A549 (cell line): ENCODE results near the gene ICAM3. TPM values are rescaled to one million over a fixed set of nuclear protein-coding genes. Genes with fewer than 3 reads are reported as not detected.

Experiments used
- ATAC-seq, 2 experiments: fragments of 200-7000 bp in 1 of 2; fragments of >200 bp in 1 of 2; cut with Nextera tagmentation in 1 of 2; cut with Tn5 transposase in 1 of 2; 3 replicates each; pipeline versions ENCODE4 v1.8.0 to v1.9.1; 2018 to 2020; ENCODE audit warnings: mild to moderate bottlenecking in 1 of 2, moderate library complexity in 1 of 2
- CTCF ChIA-PET: fragments of 300-600 bp; sonication (Branson Sonifier 250); formaldehyde crosslinking; extraction: SDS; loops from one replicate; lab custom pipeline; 2021; ENCODE audit warnings: antibody characterized with exemption, inconsistent platforms; lab: Yijun Ruan, JAX
- POLR2A ChIA-PET: fragments of 350-600 bp; formaldehyde crosslinking; extraction: SDS; loops from one replicate; lab custom pipeline; 2021; ENCODE audit warnings: antibody characterized with exemption, inconsistent platforms; lab: Yijun Ruan, JAX
- DNase-seq, 2 experiments: peaks; one replicate each; pipeline versions ENCODE4 v3.0.0 to v3.0.0-alpha.2; 2011 to 2016; ENCODE audit warnings: low read depth in 1 of 2, low spot score in 1 of 2
- FAIRE-seq: peaks from 2 replicates; lab custom pipeline; 2011; peaks lifted over from hg19 to GRCh38; lab: Jason Lieb, UNC
- H3K27ac ChIP-seq, 2 experiments: fragments of >200 bp; sonication (Bioruptor Twin); formaldehyde crosslinking; 3 replicates each; pipeline ENCODE4 v1.5.1; 2016 to 2017
- H3K4me1 ChIP-seq: fragments of >200 bp; sonication (Bioruptor Twin); formaldehyde crosslinking; 3 replicates; pipeline ENCODE4 v1.6.1; 2016
- H3K4me2 ChIP-seq: fragments of >200 bp; sonication (Bioruptor Twin); formaldehyde crosslinking; 3 replicates; pipeline ENCODE4 v1.6.1; 2016
- H3K4me3 ChIP-seq: fragments of >200 bp; sonication (Bioruptor Twin); formaldehyde crosslinking; 3 replicates; pipeline ENCODE4 v1.5.1; 2016
- H3K9me3 ChIP-seq: fragments of >200 bp; sonication (Bioruptor Twin); formaldehyde crosslinking; 3 replicates; pipeline ENCODE4 v1.6.1; 2016
- BCL3 ChIP-seq: fragments of >200 bp; sonication (Bioruptor Twin); formaldehyde crosslinking; IDR thresholded peaks from 3 replicates; pipeline ENCODE4 v1.6.1; 2016
- BHLHE40 ChIP-seq: IDR thresholded peaks from 2 replicates; pipeline ENCODE4 v1.6.1; 2012; ENCODE audit warnings: low read depth, low read length, inconsistent platforms
- CBX2 ChIP-seq: fragments of 200-600 bp; sonication (generic); IDR thresholded peaks from 2 replicates; pipeline ENCODE4 v1.6.1; 2016; ENCODE audit warnings: low read depth, mild to moderate bottlenecking, borderline replicate concordance
- CHD2 ChIP-seq: fragments of 150-350 bp; IDR thresholded peaks from 2 replicates; pipeline ENCODE4 v1.6.1; 2014; ENCODE audit warnings: low read length; ENCODE audit not compliant: partially characterized antibody
- CTCF ChIP-seq: fragments of >200 bp; sonication (Bioruptor Twin); formaldehyde crosslinking; IDR thresholded peaks from 3 replicates; pipeline ENCODE4 v1.5.1; 2016
- EP300 ChIP-seq, 2 experiments: fragments of >200 bp; sonication (Bioruptor Twin); formaldehyde crosslinking; IDR thresholded peaks; 2 replicates in 1 of 2; 3 replicates in 1 of 2; pipeline ENCODE4 v1.6.1; 2016 to 2017
- GATA3 ChIP-seq: IDR thresholded peaks from 2 replicates; pipeline ENCODE4 v1.6.1; 2012; ENCODE audit warnings: borderline replicate concordance
- HMGXB4 ChIP-seq: fragments of 250-450 bp; sonication (Bioruptor Pico); IDR thresholded peaks from 2 replicates; pipeline ENCODE4 v1.5.0; 2021; ENCODE audit warnings: mild to moderate bottlenecking, moderate library complexity, borderline replicate concordance
- HOXB13 ChIP-seq: fragments of 250-450 bp; sonication (Bioruptor Pico); IDR thresholded peaks from 2 replicates; pipeline ENCODE4 v1.5.0; 2020; ENCODE audit warnings: low read depth, mild to moderate bottlenecking, moderate library complexity
- MAZ ChIP-seq: fragments of 150-350 bp; IDR thresholded peaks from 2 replicates; pipeline ENCODE4 v1.6.1; 2014; ENCODE audit warnings: antibody characterized with exemption, low read depth, low read length, borderline replicate concordance
- NR3C1 ChIP-seq: fragments of >200 bp; sonication (Bioruptor Twin); formaldehyde crosslinking; IDR thresholded peaks from 3 replicates; pipeline ENCODE4 v1.6.1; 2017
- POLR2AphosphoS2 ChIP-seq: conservative IDR thresholded peaks from 2 replicates; pipeline ENCODE4 v1.6.1; 2012; ENCODE audit warnings: low read length, improper control_type of control experiment, inconsistent platforms
- RAD21 ChIP-seq, 2 experiments: fragments of >200 bp in 1 of 2; sonication (Bioruptor Twin) in 1 of 2; formaldehyde crosslinking in 1 of 2; IDR thresholded peaks in 1 of 2; conservative IDR thresholded peaks in 1 of 2; 2 replicates in 1 of 2; 3 replicates in 1 of 2; pipeline ENCODE4 v1.6.1; 2012 to 2018; ENCODE audit warnings: inconsistent platforms in 1 of 2
- RARB ChIP-seq: fragments of 250-450 bp; sonication (Bioruptor Pico); IDR thresholded peaks from 2 replicates; pipeline ENCODE4 v1.8.0; 2021; ENCODE audit warnings: mild to moderate bottlenecking, moderate library complexity
- SMC3 ChIP-seq: fragments of >200 bp; sonication (Bioruptor Twin); formaldehyde crosslinking; IDR thresholded peaks from 3 replicates; pipeline ENCODE4 v1.6.1; 2018; ENCODE audit warnings: inconsistent platforms
- TFCP2L1 ChIP-seq: fragments of 250-450 bp; sonication (Bioruptor Pico); IDR thresholded peaks from 2 replicates; pipeline ENCODE4 v1.5.0; 2021; ENCODE audit warnings: mild to moderate bottlenecking
- ZC3H11A ChIP-seq: fragments of 450-650 bp; IDR thresholded peaks from 2 replicates; pipeline ENCODE4 v1.6.1; 2014; ENCODE audit warnings: antibody characterized with exemption, mild to moderate bottlenecking
- ZSCAN20 ChIP-seq: fragments of 250-450 bp; sonication (Bioruptor Pico); IDR thresholded peaks from 2 replicates; pipeline ENCODE4 v1.8.0; 2022; ENCODE audit warnings: mild to moderate bottlenecking, moderate library complexity
- WGBS: methylation state at CpG from one replicate; pipeline ENCODE4 v1.1.6; 2017; ENCODE audit errors: missing lambda C conversion rate; 5-methylcytosine and 5-hydroxymethylcytosine counted together
- polyA plus RNA-seq, 4 experiments: library from polyadenylated mRNA; depleted of rRNA in 3 of 4; stranded (reverse); fragments of >200 nt; fragmentation: RNase III in 1 of 4; extraction: RNeasy Plus Mini Kit Qiagen cat#74134 plus additional on column Dnase treatment in 1 of 4; gene quantifications; 2 replicates in 3 of 4; 3 replicates in 1 of 4; pipeline ENCODE4 v1.2.3, GENCODE V29; 2011 to 2017
- TF ChIP-seq, protein P1 (sequence below): IDR thresholded peaks from 2 replicates; pipeline ENCODE4 v1.6.1; 2012; ENCODE audit warnings: low read depth, borderline replicate concordance

The ICAM3 gene
- polyA plus RNA-seq, 2 of the 4 experiments (the other 2 are of a cell fraction) = 4.7 to 7.3 TPM

DNA sequence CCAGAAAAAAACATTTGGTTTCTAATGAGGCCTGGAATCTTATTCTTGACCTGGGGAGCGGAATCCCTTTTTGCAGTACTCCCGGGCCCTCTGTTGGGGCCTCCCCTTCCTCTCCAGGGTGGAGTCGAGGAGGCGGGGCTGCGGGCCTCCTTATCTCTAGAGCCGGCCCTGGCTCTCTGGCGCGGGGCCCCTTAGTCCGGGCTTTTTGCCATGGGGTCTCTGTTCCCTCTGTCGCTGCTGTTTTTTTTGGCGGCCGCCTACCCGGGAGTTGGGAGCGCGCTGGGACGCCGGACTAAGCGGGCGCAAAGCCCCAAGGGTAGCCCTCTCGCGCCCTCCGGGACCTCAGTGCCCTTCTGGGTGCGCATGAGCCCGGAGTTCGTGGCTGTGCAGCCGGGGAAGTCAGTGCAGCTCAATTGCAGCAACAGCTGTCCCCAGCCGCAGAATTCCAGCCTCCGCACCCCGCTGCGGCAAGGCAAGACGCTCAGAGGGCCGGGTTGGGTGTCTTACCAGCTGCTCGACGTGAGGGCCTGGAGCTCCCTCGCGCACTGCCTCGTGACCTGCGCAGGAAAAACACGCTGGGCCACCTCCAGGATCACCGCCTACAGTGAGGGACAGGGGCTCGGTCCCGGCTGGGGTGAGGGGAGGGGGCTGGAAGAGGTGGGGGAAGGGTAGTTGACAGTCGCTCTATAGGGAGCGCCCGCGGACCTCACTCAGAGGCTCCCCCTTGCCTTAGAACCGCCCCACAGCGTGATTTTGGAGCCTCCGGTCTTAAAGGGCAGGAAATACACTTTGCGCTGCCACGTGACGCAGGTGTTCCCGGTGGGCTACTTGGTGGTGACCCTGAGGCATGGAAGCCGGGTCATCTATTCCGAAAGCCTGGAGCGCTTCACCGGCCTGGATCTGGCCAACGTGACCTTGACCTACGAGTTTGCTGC is 52.4 kb downstream of the ICAM3 start, which contains the start of gene ICAM4:
TSS of gene ICAM4 (plus strand) at position 153 of the 935 bp plus-strand sequence. CDS start at position 211, 58 bp downstream.
- ATAC-seq (no peak), FAIRE-seq (no peak), DNase-seq (no peak)
- WGBS = 83% methylated on average over 20 of the region's 59 CpGs
- Histone ChIP-seq H3K27ac (0 out of 6 replicates have a peak within 1 kb of the TSS, but pooled peaks of 1 of the 2 experiments have one; percentile 5), H3K4me2 (no peak within 1 kb of the TSS), H3K9me3 (no peaks in the 10 kb centered on the region), H3K4me3 (no peak within 1 kb of the TSS), H3K4me1 (peaks cover 23% of the 10 kb centered on the region)
- TF ChIP-seq, protein P1, sequence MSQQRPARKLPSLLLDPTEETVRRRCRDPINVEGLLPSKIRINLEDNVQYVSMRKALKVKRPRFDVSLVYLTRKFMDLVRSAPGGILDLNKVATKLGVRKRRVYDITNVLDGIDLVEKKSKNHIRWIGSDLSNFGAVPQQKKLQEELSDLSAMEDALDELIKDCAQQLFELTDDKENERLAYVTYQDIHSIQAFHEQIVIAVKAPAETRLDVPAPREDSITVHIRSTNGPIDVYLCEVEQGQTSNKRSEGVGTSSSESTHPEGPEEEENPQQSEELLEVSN = no peak
- TF ChIP-seq EP300 (IDR thresholded peaks at IDR 0.05) = no peak
- no peak for TF ChIP-seq CHD2
- no peak for TF ChIP-seq NR3C1
- no peak for TF ChIP-seq HMGXB4 (CRISPR knock-in tag)
- no peak for TF ChIP-seq HOXB13
- TF ChIP-seq BHLHE40 = no peak
- TF ChIP-seq GATA3 = no peak
- TF ChIP-seq CBX2 = no peak
- TF ChIP-seq MAZ = no peak
- TF ChIP-seq ZSCAN20 (CRISPR knock-in tag) = no peak
- no peak for TF ChIP-seq BCL3
- no peak for TF ChIP-seq TFCP2L1 (CRISPR knock-in tag)
- TF ChIP-seq SMC3 = no peak
- no peak for TF ChIP-seq RAD21 (conservative IDR thresholded peaks at IDR 0.05 in 1 of 2, IDR thresholded peaks at IDR 0.05 in 1 of 2)
- no peak for TF ChIP-seq ZC3H11A
- no peak for TF ChIP-seq CTCF
- TF ChIP-seq POLR2AphosphoS2 = no peak
- CTCF ChIA-PET = interaction anchor here (0.9 to 2.5 kb wide), 6 partner anchors 15 to 104 kb away, joined by 3 to 10 read pairs (median 4); partner anchors contain the start of gene TYK2
- POLR2A ChIA-PET = no interaction called here

DNA sequence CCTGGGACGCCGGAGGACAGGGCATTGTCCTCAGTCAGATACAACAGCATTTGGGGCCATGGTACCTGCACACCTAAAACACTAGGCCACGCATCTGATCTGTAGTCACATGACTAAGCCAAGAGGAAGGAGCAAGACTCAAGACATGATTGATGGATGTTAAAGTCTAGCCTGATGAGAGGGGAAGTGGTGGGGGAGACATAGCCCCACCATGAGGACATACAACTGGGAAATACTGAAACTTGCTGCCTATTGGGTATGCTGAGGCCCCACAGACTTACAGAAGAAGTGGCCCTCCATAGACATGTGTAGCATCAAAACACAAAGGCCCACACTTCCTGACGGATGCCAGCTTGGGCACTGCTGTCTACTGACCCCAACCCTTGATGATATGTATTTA is 54.0 kb downstream of the ICAM3 start:
- no peak for DNase-seq
- TF ChIP-seq RARB (CRISPR knock-in tag) = no peak
- no peak for TF ChIP-seq CBX2
- TF ChIP-seq, all 56 proteins: peak for 0
- no peak for ATAC-seq
- FAIRE-seq = no peak
- no peaks in the 10 kb centered on the region for H3K9me3 ChIP-seq
- H3K4me2 ChIP-seq = no peak overlapping the region
- H3K4me3 ChIP-seq = no peak overlapping the region
- ChIA-PET POLR2A (no interaction called here), CTCF (interaction anchor here (1.1 to 2.5 kb wide), 5 partner anchors 13 to 106 kb away, joined by 3 to 10 read pairs (median 5); partner anchors contain the start of gene TYK2)
- peaks cover 13% of the 10 kb centered on the region for H3K4me1 ChIP-seq
- H3K27ac ChIP-seq = no peak overlapping the region
- WGBS = 83% methylated on average over 3 of the region's 4 CpGs
